NCI-H2029 (cell line): ENCODE data around the gene WDR70.
"Not testable (repeated sequence)": the region's sequence is repeated elsewhere in the genome, so short reads cannot be mapped to it uniquely, and the experiment has no call there.

Source experiments
- DNase-seq: peaks from one replicate; lab custom pipeline; 2025; lab: John Stamatoyannopoulos, UW

The WDR70 gene

GRCh38 chr5:37767961-37768360 is 388.8 kb downstream of the WDR70 start:
- no peak for DNase-seq

DNA sequence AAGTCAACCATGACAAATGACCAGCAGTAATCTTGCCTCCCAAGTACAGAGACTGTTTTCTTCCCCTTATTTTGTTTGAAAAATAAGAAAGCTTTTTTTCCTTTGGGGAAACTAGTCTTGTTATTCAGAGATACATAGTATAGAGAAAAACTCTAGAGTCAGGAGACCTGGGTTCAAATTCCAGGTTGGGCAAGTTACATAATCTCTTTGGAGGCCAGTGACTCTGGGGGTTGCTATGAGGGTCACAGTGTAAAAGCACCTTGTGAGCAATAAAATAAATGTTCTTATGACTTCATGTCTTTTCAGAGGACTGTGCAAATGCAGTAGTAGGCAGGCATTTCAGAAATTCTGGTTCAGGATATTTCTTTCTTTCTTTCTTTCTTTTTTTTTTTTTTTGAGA is 389.3 kb downstream of the WDR70 start:
- no peak for DNase-seq

- DNase-seq = no peak
Measured at GRCh38 chr5:37769108-37769507, 390.0 kb downstream of the WDR70 start.

GRCh38 chr5:37769840-37770239 is 390.7 kb downstream of the WDR70 start:
- DNase-seq = no peak

GRCh38 chr5:37770786-37771185 is 391.7 kb downstream of the WDR70 start:
- no peak for DNase-seq

DNA sequence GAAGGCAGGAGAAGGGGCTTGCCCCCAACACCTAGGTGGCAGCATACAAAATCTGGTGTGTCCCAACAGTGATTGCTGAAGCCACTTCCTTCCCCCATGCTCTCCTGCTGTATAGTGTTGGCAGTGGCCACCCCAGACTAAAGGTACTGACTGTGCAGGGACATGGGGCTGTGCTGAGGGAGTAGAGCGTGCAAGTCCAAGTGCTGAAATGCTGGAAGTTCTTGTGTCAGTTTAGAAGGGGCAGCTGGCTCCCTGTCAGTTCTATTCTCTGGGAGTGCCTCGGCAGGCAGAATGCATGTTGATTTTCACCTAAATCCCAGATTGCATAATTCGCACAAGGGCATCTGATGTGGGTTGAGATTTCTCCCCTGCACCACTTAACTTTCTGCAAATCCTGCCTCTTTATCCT is 392.1 kb downstream of the WDR70 start:
- no peak for DNase-seq

DNA sequence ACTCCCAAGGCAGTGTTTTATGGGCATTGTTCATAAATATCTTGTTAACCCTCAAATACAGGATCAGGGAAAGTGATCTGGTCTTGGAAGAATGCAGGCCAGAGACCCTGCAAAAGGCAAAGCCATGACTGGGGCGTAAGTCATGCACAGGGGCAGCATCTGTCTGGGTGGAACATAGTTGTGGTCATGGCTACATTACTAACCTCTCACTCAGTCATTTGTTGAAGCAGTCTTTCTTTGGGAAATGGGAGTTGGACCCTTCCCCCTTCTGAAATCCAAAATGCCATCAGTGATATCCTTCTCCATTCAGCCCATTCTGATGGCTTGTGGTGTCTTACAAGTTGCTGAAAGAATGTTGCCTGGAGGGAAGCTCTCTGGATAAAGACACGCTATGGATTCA is 392.6 kb downstream of the WDR70 start:
- no peak for DNase-seq

DNA sequence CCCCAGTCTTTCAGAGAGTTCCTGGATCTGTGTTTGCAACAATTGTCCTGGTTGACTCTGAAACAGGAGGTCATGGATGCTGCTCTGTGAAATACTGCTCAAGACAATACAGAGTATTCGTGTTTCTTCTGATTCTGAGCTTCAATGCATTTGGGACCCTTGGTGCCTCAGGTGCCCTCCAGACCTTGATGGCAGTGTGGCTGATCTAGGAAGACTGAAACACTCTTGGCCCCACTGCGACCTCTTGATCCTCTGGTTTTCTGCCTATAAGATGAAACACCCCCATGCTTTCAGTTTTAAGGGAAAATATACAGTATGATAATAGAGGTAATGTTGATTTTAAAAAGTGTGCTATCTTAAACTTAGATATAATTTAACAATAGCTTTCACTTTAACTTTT is 393.1 kb downstream of the WDR70 start:
- DNase-seq = no peak

GRCh38 chr5:37773809-37774208 is 394.7 kb downstream of the WDR70 start:
- DNase-seq = no peak

- DNase-seq = no peak
Measured at GRCh38 chr5:37774912-37775483, 395.9 kb downstream of the WDR70 start.

DNA sequence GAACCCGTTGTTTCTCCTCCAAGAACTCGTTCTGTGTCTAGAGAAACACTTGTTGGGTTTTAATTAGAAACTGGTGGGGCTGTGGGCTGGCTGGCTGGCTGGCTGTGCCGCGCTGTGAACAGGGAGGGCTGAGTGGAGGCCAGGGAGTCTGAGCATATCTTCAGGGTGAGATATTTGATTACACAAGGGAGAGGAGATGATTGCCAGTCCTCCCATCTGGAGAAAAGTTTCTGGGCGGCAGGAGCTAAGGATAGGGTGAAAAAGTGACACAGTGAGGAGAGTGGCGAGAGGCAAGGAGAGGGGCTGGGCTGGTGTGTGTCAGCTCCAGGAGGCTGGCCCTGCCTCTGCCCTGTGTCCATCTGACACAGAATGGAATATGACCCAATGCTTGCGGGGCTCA is 397.7 kb downstream of the WDR70 start:
- no peak for DNase-seq

DNA sequence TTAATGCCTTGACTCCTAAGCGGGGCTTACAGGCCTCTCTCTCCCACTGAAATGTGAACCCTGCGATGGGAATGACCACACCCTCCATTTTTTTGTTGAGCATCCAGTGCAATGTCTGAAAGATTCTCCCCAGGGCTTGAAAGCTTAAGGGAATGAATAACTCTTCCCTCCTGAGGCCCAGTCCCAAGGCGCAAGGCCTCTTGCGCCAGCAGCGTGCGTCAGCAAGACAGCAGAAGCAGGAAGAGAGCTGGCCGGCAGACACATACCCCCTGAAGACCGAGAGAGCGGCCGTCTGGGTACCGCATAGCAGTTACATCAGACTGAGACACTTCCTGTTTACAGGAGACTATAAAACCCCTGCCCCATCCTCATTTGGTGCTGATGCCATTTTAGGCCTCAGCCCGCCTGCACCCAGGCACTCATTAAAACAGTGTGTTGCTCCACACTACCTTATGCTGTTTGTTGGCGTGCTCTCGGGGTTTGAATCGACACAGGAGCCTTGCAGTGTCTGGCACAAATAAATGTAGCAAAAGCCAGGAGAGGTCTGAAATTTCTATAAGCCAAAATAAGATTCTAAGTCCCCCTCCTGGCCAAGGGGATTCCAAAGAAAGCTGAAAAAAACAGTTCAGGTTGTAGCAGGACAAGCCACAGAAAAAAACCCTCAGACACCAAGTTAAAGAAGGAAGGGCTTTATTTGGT is 398.5 kb downstream of the WDR70 start:
- no peak for DNase-seq

DNA sequence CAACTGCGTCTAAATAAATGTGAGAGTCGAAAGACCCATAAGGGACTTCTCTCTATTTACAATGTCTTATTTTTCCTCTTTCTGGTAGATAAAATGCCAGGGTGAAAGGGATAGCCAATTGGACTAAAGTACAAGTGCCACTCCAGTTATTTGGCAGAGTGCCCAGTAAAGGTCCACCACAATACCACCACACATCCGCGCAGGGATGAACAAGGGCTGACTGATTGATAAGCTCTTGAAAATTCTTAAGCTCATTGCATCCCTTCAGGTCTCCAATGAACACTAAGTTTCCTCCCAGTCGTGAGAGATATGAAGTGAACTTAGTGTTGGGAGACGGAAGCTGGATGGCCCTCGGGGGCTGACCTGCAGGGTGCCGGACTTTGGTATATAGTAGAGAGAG is 402.3 kb downstream of the WDR70 start:
- not testable (repeated sequence) for DNase-seq

- DNase-seq = no peak
Measured at GRCh38 chr5:37786416-37786815, 407.3 kb downstream of the WDR70 start.

- DNase-seq = no peak
Measured at GRCh38 chr5:37786862-37787519, 407.9 kb downstream of the WDR70 start.

GRCh38 chr5:37787742-37788141 is 408.6 kb downstream of the WDR70 start:
- no peak for DNase-seq

DNA sequence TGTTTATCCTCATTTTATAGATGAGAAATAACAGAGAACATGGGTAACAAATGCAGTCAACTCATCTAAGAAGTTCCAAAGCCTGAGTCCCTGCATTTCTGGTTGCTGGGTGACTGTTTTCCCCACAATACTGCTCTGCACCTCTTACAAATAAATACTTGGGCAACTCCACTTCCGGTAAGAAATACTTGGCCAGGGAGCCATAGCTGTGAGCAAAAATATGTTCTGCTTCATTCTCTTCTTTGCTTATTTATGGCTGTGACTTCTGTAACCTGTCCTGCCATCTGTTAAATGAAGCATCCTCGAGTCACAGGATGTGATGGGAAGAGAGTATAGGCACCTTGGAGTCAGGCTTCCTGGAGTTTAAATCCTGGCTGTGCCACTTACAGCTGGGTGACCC is 410.9 kb downstream of the WDR70 start:
- DNase-seq = no peak

GRCh38 chr5:37791321-37791720 is 412.2 kb downstream of the WDR70 start:
- DNase-seq = no peak

DNA sequence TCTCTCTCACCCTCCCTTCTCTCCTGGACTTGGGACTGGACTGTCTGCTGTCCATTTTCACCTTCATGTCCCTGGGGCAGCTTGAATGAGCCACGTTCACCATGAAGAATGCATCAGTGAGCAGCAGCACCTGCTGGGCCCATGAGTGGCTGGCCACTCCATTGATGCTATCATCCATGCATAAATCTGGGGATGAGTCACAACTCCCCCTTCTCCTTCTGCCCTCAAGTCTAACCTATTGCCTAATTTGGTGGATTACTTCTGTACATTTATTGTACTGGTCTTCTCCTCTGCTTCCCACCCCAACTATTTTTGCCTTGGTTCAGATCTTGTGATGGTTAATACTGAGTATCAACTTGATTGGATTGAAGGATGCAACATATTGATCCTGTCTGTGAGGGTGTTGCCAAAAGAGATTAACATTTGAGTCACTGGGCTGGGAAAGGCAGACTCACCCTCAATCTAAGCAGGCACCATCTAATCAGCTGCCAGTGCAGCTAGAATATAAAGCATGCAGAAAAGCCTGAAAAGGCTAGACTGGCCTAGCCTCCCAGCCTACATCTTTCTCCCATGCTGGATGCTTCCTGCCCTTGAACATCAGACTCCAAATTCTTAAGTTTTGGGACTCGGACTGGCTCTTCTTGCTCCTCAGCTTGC is 414.0 kb downstream of the WDR70 start:
- DNase-seq = no peak

- DNase-seq = not testable (repeated sequence)
Measured at GRCh38 chr5:37795292-37795691, 416.2 kb downstream of the WDR70 start.

DNA sequence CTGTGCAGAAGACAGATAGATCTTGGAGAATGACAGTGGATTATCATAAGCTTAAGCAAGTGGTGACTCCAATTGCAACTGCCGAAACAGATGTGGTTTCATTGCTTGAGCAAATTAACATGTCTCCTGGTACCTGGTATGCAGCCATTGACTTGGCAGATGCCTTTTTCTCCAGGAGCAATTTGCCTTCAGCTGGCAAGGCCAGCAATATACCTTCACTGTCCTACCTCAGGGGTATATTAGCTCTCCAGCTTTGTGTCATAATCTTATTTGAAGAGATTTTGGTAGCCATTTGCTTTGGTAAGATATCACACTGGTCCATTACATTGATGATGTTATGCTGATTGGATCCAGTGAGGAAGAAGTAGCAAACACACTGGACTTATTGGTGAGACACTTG is 417.3 kb downstream of the WDR70 start:
- DNase-seq = not testable (repeated sequence)

GRCh38 chr5:37799865-37800421 is 420.8 kb downstream of the WDR70 start:
- no peak for DNase-seq

- no peak for DNase-seq
Measured at GRCh38 chr5:37801521-37801920, 422.4 kb downstream of the WDR70 start.
